ENCODE results near the gene KIF25. TPM values are rescaled to one million over a fixed set of nuclear protein-coding genes. Genes with fewer than 3 reads are reported as not detected.

Gene KIF25
- total RNA-seq, 3 donors from 2014 or later: 0.66 TPM; not detected in 2

DNA sequence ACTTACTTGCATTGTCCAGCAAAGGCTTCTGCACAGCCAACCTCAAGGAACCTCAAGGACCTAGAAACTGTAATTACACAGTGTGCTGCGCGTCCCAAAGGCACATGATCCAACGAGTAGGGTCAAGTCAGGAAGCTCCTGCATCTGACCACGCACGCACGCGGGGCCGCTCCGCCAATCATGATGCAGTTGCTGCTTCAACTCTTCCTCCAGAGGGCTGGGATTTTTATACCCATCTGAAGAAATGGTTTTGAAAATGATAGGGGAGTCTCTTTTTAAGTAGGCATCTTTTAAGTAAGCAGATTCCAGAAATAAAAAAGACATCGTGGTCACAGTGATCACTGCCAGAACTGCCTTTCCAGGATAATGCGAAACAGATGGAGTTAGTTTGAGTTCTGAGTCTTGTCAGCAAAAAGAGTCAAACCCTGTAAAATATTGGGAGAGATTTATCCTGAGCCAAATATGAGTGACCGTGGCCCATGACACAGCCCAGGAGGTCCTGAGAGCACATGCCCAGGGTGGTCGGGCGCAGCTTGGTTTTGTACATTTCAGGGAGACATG is 34.0 kb downstream of the KIF25 start:
- H3K27ac ChIP-seq: peak overlapping the region; percentile 60 to 76
- DNase-seq (ENCODE audit: low spot score in 2 of 2): peak in 1 of 2 donors; percentile 18
- intact Hi-C loops (cut with DNase I; ENCODE audit: low total_unique reads): no loop called here

DNA sequence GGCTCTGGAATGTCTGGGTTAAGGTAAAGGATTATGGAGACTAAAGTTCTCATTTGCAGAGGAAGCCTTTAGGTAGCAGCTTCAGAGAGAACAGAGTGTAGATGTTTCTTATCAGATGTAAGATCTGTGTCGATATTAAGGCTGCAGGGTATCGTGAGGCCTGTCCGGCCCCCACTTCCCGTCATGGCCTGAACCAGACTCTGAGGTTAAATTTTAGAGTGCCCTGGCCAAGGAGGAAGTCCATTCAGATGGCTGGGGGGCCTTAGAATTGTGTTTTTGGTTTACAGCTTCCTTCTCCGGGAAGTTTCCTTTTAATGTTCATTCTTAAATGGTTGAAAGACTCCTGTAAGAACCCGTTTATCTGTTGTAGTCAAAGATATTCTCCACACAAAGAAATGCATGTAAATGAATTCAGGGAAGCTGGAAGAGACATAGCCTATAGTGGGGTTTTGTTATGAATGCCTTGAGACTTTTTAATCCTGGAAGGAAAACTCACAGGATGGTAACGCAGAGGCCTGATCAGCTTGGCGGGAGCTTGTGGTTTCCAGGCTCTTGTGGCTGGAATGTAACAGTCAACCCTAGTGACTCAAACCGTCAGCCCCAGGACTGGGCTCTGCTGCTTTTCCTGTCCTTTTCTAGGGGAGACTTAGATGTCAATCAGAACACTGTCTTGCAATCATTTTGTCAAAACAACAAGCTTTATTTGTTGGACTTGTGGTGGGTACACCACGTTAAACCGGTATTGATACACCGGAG is 34.7 kb downstream of the KIF25 start:
- peak overlapping the region; percentile 60 to 76 for H3K27ac ChIP-seq
- peak in 1 of 2 donors; percentile 16 for DNase-seq (ENCODE audit: low spot score in 2 of 2)
- no peaks in the 10 kb centered on the region for H3K27me3 ChIP-seq
- TF ChIP-seq POLR2A (IDR thresholded peaks at IDR 0.05) (no peak), POLR2AphosphoS5 (IDR thresholded peaks at IDR 0.05) (no peak)
- TF ChIP-seq, protein P1, sequence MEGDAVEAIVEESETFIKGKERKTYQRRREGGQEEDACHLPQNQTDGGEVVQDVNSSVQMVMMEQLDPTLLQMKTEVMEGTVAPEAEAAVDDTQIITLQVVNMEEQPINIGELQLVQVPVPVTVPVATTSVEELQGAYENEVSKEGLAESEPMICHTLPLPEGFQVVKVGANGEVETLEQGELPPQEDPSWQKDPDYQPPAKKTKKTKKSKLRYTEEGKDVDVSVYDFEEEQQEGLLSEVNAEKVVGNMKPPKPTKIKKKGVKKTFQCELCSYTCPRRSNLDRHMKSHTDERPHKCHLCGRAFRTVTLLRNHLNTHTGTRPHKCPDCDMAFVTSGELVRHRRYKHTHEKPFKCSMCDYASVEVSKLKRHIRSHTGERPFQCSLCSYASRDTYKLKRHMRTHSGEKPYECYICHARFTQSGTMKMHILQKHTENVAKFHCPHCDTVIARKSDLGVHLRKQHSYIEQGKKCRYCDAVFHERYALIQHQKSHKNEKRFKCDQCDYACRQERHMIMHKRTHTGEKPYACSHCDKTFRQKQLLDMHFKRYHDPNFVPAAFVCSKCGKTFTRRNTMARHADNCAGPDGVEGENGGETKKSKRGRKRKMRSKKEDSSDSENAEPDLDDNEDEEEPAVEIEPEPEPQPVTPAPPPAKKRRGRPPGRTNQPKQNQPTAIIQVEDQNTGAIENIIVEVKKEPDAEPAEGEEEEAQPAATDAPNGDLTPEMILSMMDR (IDR thresholded peaks at IDR 0.05): no peak
- H3K36me3 ChIP-seq: no peaks in the 10 kb centered on the region
- no peaks in the 10 kb centered on the region for H3K4me1 ChIP-seq
- no peak overlapping the region for H3K4me3 ChIP-seq
- no peaks in the 10 kb centered on the region for H3K9me3 ChIP-seq
- intact Hi-C loops (cut with DNase I; ENCODE audit: low total_unique reads): no loop called here

More for the DNA sequence above, 34.0 kb downstream of the KIF25 start:
- no peaks in the 10 kb centered on the region for H3K4me1 ChIP-seq
- H3K36me3 ChIP-seq: no peaks in the 10 kb centered on the region
- no peaks in the 10 kb centered on the region for H3K27me3 ChIP-seq
- TF ChIP-seq POLR2A (IDR thresholded peaks at IDR 0.05): no peak
- TF ChIP-seq, protein P1 (IDR thresholded peaks at IDR 0.05): no peak
- peak in 1 of 3 donors; percentile 11 for TF ChIP-seq POLR2AphosphoS5 (IDR thresholded peaks at IDR 0.05)
- H3K9me3 ChIP-seq: no peaks in the 10 kb centered on the region
- H3K4me3 ChIP-seq: no peak overlapping the region

DNA sequence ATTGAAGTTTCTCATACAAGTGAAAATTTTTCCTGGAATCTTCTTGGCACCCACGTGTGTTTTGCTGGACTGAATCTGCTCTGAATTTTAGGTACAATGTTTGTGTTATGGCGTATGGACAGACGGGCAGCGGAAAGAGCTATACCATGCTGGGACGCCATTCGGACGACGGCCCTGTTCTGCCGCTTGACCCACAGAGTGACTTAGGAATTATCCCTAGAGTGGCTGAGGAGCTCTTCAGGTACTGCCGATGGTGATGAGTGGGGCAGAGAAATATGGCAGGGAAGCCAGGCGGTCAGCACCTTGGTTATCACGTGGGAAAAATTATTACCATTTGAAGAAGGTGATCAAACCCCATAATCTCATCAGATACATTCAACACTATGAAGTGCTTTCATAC is 36.3 kb downstream of the KIF25 start:
- Histone ChIP-seq H3K9me3 (peaks cover 0 to 2% of the 10 kb centered on the region in 2 donors), H3K27me3 (no peaks in the 10 kb centered on the region), H3K4me3 (no peak overlapping the region), H3K36me3 (no peaks in the 10 kb centered on the region), H3K27ac (no peak overlapping the region), H3K4me1 (no peaks in the 10 kb centered on the region)
- no peak for DNase-seq (ENCODE audit: low spot score in 2 of 2)
- intact Hi-C loops (cut with DNase I; ENCODE audit: low total_unique reads): no loop called here
- TF ChIP-seq POLR2AphosphoS5 (IDR thresholded peaks at IDR 0.05): no peak
- no peak for TF ChIP-seq POLR2A (IDR thresholded peaks at IDR 0.05)
- TF ChIP-seq, protein P1 (IDR thresholded peaks at IDR 0.05): no peak

DNA sequence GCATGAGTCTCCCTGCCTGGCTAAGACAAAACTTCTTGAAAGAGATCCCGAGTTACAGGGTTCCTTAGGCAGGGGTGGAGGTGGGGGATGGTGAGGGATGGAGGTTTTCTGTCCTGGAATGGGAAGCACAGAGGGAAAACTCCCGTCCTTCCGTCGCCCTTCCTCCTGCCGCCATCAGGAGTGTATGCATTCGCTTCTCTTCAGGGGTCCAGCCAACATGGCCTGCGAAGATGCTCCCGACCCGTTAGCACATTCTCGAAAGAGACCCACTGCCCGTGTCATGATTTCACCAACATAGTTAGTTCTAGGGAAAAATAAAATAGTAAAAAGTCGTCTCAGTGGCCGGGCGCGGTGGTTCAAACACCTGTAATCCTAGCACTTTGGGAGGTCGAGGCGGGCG is 37.1 kb downstream of the KIF25 start:
- Histone ChIP-seq H3K27ac (peak overlapping the region in 1 of 2 donors; percentile 88), H3K4me1 (no peaks in the 10 kb centered on the region), H3K9me3 (peaks cover 0 to 10% of the 10 kb centered on the region in 2 donors), H3K27me3 (no peaks in the 10 kb centered on the region), H3K4me3 (no peak overlapping the region), H3K36me3 (no peaks in the 10 kb centered on the region)
- DNase-seq (ENCODE audit: low spot score in 2 of 2): no peak
- TF ChIP-seq POLR2AphosphoS5 (IDR thresholded peaks at IDR 0.05): no peak
- TF ChIP-seq, protein P1 (IDR thresholded peaks at IDR 0.05): no peak
- intact Hi-C loops (cut with DNase I; ENCODE audit: low total_unique reads): no loop called here

DNA sequence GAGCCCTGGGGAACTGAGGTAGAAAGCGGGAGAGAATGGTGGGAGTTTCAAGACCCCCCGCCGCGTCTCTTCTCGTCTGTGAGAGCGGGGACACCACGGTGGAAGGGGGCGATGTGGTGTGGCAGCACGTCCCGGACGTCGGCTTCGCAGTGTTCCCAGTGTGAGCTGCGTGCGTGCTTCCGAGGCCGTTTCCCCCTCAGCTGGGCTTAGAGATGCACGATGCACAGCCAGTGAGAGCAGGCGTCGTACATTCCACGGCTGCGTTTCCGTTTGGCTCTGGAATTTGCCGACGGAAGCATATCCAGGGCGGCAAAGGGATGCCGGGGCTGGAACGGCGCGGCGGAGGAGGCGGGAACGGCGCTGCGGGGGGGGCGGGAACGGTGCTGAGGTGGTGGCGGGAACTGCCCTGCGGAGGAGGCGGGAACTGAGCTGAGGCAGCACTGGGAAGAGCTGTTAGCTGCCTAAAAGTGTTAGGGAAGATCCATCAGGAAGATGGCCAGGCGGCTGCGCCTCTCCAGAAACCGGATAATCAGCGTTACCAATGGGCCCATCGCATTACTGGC is 37.7 kb downstream of the KIF25 start:
- Histone ChIP-seq H3K27me3 (no peaks in the 10 kb centered on the region), H3K9me3 (peaks cover 5 to 16% of the 10 kb centered on the region in 2 donors), H3K4me3 (peak overlapping the region; percentile 14 to 70 (median 48)), H3K36me3 (no peaks in the 10 kb centered on the region), H3K4me1 (no peaks in the 10 kb centered on the region), H3K27ac (peak overlapping the region; percentile 60 to 88)
- intact Hi-C loops (cut with DNase I; ENCODE audit: low total_unique reads): no loop called here
- TF ChIP-seq POLR2AphosphoS5 (IDR thresholded peaks at IDR 0.05) (no peak), POLR2A (IDR thresholded peaks at IDR 0.05) (no peak)
- TF ChIP-seq, protein P1 (IDR thresholded peaks at IDR 0.05): no peak
- DNase-seq (ENCODE audit: low spot score in 2 of 2): no peak

Measured in breast epithelium (tissue), 4 donors.